AG10803 (cell line): ENCODE results near the gene ARHGAP10.

Source experiments
- DNase-seq: peaks from one replicate; pipeline ENCODE4 v3.0.0; 2010; ENCODE audit warnings: low read depth
- H3K4me3 ChIP-seq: 2 replicates; pipeline ENCODE4 v1.5.1; 2011; ENCODE audit warnings: mild to moderate bottlenecking, low read length, control low read depth
- CTCF ChIP-seq: conservative IDR thresholded peaks from 2 replicates; pipeline ENCODE4 v1.5.1; 2011; ENCODE audit warnings: mild to moderate bottlenecking, low read length, control low read depth, inconsistent platforms

Gene ARHGAP10

DNA sequence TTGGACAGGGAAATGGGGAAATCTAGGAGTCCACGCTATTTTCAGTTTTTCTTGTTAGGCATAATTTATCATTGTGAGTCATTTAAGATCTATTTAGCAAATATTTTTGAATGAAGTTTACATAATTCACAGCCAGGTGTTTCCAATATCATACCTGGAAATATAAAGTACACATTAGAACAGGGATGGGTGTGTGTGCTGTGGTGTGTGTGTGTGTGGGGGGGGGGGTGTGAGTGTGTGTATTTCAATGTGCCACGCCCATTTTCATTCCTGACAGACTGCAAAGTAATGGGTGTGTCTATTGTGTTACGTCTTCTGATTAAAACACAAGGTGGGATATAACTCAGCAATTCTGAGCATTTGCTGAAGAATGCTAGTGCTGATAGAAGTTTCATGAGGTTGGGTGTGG is 33.2 kb downstream of the ARHGAP10 start:
- TF ChIP-seq CTCF: no peak
- no peak overlapping the region for H3K4me3 ChIP-seq
- no peak for DNase-seq

GRCh38 chr4:147768113-147768512 is 36.2 kb downstream of the ARHGAP10 start:
- no peak overlapping the region for H3K4me3 ChIP-seq
- DNase-seq: peak; percentile 65
- TF ChIP-seq CTCF: no peak

DNA sequence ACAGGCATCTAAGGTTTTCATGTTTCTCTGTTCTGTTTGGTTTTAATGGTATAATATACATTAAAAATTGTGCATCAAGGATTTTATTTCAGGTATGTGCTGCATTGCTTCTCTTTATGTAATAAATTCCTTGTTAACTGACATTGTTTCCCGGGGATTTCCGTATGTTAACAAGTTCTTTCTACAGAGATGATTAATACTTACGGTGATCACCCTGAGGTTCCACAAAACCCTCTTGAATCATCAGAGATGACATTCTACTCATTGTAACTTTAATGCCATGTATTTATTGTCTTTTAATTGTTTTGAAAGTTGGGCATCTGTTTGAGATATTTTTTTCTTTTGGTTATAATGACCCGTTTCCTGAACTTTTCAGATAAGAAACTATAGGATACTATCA is 37.5 kb downstream of the ARHGAP10 start:
- H3K4me3 ChIP-seq: no peak overlapping the region
- TF ChIP-seq CTCF: no peak
- DNase-seq: no peak

DNA sequence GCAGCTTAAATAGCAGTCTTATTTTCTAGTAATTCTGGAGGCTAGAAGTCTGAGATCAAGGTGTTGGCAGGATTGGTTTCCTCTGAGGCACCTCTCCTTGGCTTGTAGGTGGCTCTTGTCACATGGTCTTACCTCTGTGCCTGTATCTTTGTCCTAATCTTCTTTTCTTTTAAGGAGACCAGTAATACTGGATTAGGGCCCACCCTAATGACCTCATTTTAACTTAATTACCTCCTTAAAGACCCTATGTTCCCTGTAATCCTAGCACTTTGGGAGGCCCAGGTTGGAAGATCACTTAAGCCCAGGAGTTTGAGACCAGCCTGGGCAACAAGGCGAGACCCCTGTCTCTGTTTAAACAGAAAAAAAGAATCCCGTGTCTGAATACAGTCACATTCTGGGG is 38.9 kb downstream of the ARHGAP10 start:
- DNase-seq: no peak
- no peak for TF ChIP-seq CTCF
- no peak overlapping the region for H3K4me3 ChIP-seq

DNA sequence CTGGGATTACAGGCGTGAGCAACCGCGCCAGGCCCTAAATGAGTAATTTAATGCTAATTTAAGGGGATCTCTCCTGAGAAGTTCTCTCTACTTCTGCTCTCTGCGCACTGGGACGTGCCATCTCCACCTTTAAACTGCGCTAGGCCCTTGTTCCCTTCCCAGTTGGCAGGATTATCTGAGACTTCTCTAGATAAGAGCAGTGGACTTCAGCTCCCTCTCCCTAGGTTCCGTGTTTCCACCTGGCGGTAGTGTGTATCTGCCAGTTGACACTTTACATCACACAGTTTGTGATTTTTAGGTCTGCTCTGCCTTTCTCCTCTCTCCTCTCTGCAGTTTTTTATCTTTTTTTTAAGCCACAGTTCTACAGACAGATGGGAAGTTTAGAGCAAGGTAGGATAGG is 40.2 kb downstream of the ARHGAP10 start:
- no peak for DNase-seq
- no peak for TF ChIP-seq CTCF
- no peak overlapping the region for H3K4me3 ChIP-seq

DNA sequence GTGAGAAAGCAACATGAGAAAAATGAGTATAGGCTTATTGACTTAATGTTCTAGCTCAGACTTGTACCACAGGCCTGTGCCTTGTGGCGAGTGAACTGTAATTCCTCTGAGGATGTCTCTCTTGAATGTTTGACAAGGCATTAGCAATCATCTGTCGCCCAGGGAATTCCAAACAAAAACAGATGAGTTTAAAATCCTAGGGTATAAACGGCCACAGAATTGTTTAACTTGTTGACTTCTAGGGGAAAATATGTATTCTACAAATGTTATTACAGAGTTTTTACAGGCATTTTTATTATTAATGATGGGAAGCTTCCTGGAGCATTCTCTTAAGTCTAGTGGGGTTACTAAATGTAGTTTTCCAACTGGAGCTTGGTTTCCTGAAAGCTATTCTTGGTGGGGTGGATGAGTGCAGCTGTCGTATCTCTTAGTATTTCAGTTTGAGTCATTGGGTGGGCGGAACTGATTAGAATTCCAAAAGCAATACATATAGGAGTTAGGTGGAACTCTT is 40.6 kb downstream of the ARHGAP10 start:
- no peak for TF ChIP-seq CTCF
- no peak overlapping the region for H3K4me3 ChIP-seq
- peak; percentile 86 for DNase-seq

DNA sequence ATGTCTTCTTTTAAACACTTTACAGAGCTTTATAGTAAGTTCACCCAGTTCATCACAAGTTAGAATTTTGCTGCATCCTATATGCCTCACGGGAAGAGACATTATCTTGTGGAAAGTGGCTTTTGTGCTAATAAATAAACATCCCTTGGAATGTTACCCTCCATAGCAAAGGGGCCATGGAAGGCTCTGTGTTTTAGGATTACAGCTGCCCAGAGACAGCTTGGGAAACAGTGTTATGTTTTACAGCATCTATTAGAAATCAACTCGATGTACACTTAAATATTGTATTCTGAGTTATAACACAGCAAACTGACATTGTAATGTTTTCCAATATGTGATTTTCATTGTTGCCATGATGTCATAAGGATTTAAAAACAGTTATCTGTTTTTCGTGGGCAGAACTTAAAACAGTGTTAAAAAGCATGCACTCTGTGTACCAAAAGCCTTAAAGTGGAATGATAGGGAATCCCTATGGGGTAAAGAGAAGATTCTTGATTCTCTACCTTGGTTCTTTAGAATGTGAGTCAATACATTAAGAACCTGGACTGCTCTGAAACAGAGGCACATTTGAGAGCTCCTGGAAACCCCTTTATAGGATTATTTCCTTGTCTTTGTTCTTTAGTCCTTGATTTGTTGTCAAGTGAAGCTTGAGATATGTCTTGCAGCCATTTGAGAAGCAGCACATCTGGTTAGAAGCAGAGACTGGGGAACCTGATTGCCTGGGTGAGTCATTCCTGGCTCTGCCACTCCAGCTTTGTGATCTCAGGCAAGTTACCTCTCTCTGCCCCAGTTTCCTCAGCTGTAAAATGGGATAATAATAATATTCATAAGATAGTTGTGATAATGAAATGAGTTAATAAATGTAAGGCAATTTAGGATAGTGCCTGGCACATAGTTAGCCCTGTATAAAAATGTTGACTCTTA is 41.6 kb downstream of the ARHGAP10 start:
- H3K4me3 ChIP-seq: no peak overlapping the region
- peak; percentile 56 for DNase-seq
- TF ChIP-seq CTCF: no peak
